Fibroblast of mammary gland (primary cell): Measurements from ENCODE around the gene SEC16A.

Experiments
- DNase-seq: peaks from one replicate; pipeline ENCODE4 v3.0.0-alpha.2; 2010; ENCODE audit warnings: low read depth
- H3K4me3 ChIP-seq: 2 replicates; pipeline ENCODE4 v1.5.1; 2011; ENCODE audit warnings: low read depth, mild to moderate bottlenecking, low read length, moderate library complexity; ENCODE audit not compliant: control insufficient read depth
- TF ChIP-seq, protein P1 (sequence below): conservative IDR thresholded peaks from 2 replicates; pipeline ENCODE4 v1.5.1; 2011; ENCODE audit warnings: low read depth, low read length, inconsistent platforms; ENCODE audit not compliant: control insufficient read depth, insufficient read depth

SEC16A gene

GRCh38 chr9:136496181-136496580, 13.3 kb upstream of the SEC16A start:
- no peak for DNase-seq
- no peak overlapping the region for H3K4me3 ChIP-seq
- TF ChIP-seq, protein P1, sequence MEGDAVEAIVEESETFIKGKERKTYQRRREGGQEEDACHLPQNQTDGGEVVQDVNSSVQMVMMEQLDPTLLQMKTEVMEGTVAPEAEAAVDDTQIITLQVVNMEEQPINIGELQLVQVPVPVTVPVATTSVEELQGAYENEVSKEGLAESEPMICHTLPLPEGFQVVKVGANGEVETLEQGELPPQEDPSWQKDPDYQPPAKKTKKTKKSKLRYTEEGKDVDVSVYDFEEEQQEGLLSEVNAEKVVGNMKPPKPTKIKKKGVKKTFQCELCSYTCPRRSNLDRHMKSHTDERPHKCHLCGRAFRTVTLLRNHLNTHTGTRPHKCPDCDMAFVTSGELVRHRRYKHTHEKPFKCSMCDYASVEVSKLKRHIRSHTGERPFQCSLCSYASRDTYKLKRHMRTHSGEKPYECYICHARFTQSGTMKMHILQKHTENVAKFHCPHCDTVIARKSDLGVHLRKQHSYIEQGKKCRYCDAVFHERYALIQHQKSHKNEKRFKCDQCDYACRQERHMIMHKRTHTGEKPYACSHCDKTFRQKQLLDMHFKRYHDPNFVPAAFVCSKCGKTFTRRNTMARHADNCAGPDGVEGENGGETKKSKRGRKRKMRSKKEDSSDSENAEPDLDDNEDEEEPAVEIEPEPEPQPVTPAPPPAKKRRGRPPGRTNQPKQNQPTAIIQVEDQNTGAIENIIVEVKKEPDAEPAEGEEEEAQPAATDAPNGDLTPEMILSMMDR: no peak

- DNase-seq: no peak
- no peak overlapping the region for H3K4me3 ChIP-seq
- TF ChIP-seq, protein P1: no peak
These were observed 12.5 kb upstream of the SEC16A start for GRCh38 chr9:136495238-136495800.

DNA sequence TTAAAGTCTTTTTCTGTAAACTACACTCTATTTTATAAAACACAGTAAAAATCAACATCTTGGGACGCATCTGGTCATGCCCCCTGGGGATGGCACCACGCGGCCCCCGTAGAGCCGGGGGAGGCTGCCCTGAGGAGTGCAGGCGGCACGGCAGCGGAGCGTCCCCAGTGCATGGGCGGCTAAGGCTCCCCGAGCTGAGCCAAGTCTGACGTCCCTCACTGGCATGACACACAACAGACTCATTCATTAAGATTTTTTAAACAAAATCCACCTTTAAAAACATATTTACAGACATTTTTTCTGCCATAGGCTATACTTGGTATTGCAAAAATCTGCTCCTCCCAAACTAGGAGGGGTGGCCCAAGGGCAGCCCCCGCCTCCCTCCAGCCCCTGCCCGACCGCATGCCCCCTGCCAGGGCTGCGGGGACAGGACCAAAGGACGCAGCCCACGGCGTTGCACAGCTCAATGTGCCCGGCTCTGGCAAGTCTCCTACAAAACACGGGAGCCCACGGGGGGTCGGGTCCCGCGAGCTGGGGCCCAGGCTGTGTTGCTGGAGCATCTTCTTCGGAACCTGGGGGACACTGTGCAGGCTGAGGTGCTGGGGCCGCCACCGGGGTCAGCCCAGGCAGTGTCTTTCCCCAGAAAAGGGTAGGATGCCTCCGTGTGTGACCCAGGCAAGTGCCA, 11.8 kb upstream of the SEC16A start:
- TF ChIP-seq, protein P1: no peak
- no peak overlapping the region for H3K4me3 ChIP-seq
- no peak for DNase-seq

GRCh38 chr9:136494012-136494411, 11.2 kb upstream of the SEC16A start:
- DNase-seq: no peak
- TF ChIP-seq, protein P1: no peak
- no peak overlapping the region for H3K4me3 ChIP-seq

GRCh38 chr9:136493567-136493971, 10.7 kb upstream of the SEC16A start:
- DNase-seq: no peak
- TF ChIP-seq, protein P1: no peak
- no peak overlapping the region for H3K4me3 ChIP-seq

DNA sequence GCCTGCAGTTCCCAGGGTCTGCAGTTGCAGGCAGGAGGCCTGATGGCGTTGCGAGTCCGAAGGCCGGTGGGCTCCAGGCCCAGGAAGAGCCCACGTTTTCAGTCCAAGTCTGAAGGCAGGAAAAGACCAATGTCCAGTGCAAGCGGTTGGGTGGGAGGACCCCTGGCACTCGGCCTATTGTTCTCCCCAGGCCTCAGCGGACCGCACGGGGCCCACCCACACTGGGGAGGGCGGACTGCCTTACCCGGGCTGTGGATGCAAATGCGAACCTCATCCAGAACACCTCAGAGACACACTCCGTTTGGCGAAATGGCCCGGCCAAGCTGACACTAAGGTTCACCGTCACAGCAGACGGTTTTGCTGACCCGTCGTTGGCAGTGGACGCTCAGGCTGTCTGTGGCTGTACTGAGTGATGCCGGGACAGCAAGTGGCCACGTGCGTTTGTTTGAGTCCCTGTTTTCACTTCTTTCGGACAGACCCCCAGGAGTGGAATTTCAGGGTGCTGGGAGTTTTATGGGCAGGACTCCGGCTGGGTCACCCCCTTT, 10.2 kb upstream of the SEC16A start:
- TF ChIP-seq, protein P1: no peak
- no peak for DNase-seq
- no peak overlapping the region for H3K4me3 ChIP-seq

DNA sequence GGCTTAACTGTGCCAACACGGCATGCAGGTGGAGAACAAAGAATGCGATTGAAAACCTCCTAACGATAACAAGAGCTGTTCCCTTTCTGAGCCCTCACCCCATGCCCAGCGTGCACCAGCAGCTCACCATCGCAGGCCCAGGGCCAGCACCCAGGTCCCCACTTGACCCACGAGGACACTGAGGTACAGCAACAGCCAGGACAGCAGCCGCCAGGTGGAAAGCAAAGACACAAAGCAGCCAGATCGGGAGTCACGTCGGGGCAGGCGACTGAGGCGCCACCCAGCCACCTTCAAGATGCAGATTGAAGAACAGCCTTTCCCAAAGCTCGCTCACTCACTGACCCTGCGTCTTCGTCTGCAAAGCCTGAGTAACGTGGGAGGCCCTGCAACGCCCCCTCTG, 6.9 kb upstream of the SEC16A start:
- TF ChIP-seq, protein P1: no peak
- no peak for DNase-seq
- no peak overlapping the region for H3K4me3 ChIP-seq
